Measurements from ENCODE around the gene MYH14. TPM values are rescaled to one million over a fixed set of nuclear protein-coding genes. Genes with fewer than 3 reads are reported as not detected.

MYH14 gene
- 0.17 and 0.28 TPM in 2 replicates for total RNA-seq

GRCh38 chr19:50203281-50204080 lies at the start of gene MYH14:
TSS of gene MYH14 (plus strand) at chr19:50203622. CDS start at chr19:50210366, 6,744 bp downstream.
- peak; percentile 74 for DNase-seq

- no peak for DNase-seq
Measured at GRCh38 chr19:50154529-50154928, 48.9 kb upstream of the MYH14 start.

- DNase-seq = no peak
Measured at GRCh38 chr19:50155520-50156109, 47.8 kb upstream of the MYH14 start.

GRCh38 chr19:50158577-50158976 lies 44.8 kb upstream of the MYH14 start:
- no peak for DNase-seq

GRCh38 chr19:50159078-50159477 lies 44.3 kb upstream of the MYH14 start:
- DNase-seq = no peak

GRCh38 chr19:50162988-50163387 lies 40.4 kb upstream of the MYH14 start, which contains the start of gene IZUMO2:
TSS of gene IZUMO2 (minus strand) at chr19:50163281. CDS start at chr19:50163194, 87 bp downstream.
- no peak for DNase-seq

GRCh38 chr19:50167314-50167721 lies 36.1 kb upstream of the MYH14 start:
- no peak for DNase-seq

- no peak for DNase-seq
Measured at GRCh38 chr19:50171752-50172151, 31.7 kb upstream of the MYH14 start.

GRCh38 chr19:50172726-50173125 lies 30.7 kb upstream of the MYH14 start:
- no peak for DNase-seq

GRCh38 chr19:50173127-50173526 lies 30.3 kb upstream of the MYH14 start:
- DNase-seq = no peak

GRCh38 chr19:50174100-50174793 lies 29.2 kb upstream of the MYH14 start:
- DNase-seq = no peak

GRCh38 chr19:50175924-50176323 lies 27.5 kb upstream of the MYH14 start:
- no peak for DNase-seq

GRCh38 chr19:50176775-50177174 lies 26.6 kb upstream of the MYH14 start:
- DNase-seq = no peak

- DNase-seq = no peak
Measured at GRCh38 chr19:50178320-50178719, 25.1 kb upstream of the MYH14 start.

- DNase-seq = no peak
Measured at GRCh38 chr19:50178859-50179537, 24.4 kb upstream of the MYH14 start.

- DNase-seq = no peak
Measured at GRCh38 chr19:50181121-50181520, 22.3 kb upstream of the MYH14 start.

GRCh38 chr19:50184196-50184595 lies 19.2 kb upstream of the MYH14 start:
- no peak for DNase-seq

- DNase-seq = no peak
Measured at GRCh38 chr19:50187937-50188336, 15.5 kb upstream of the MYH14 start.

GRCh38 chr19:50189331-50189730 lies 14.1 kb upstream of the MYH14 start:
- DNase-seq = no peak

- DNase-seq = no peak
Measured at GRCh38 chr19:50190439-50190891, 13.0 kb upstream of the MYH14 start.

GRCh38 chr19:50191216-50191615 lies 12.2 kb upstream of the MYH14 start:
- no peak for DNase-seq

GRCh38 chr19:50192463-50193211 lies 10.8 kb upstream of the MYH14 start:
- no peak for DNase-seq

Data from dermis blood vessel endothelial cell (primary cell).